HTR-8/SVneo (cell line): ENCODE measurements around the gene CCDC159.
"Not testable (repeated sequence)": the region's sequence is repeated elsewhere in the genome, so short reads cannot be mapped to it uniquely, and the experiment has no call there.

Experiments
- DNase-seq: peaks from one replicate; pipeline ENCODE4 v3.0.0; 2011; ENCODE audit warnings: low spot score, mixed read lengths; ENCODE audit not compliant: insufficient read length
- FAIRE-seq: peaks from 2 replicates; lab custom pipeline; 2011; peaks lifted over from hg19 to GRCh38; lab: Jason Lieb, UNC

CCDC159 gene, protein sequence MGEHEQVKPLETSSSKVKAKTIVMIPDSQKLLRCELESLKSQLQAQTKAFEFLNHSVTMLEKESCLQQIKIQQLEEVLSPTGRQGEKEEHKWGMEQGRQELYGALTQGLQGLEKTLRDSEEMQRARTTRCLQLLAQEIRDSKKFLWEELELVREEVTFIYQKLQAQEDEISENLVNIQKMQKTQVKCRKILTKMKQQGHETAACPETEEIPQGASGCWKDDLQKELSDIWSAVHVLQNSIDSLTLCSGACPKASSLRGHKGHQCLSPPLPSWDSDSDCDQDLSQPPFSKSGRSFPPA

DNA sequence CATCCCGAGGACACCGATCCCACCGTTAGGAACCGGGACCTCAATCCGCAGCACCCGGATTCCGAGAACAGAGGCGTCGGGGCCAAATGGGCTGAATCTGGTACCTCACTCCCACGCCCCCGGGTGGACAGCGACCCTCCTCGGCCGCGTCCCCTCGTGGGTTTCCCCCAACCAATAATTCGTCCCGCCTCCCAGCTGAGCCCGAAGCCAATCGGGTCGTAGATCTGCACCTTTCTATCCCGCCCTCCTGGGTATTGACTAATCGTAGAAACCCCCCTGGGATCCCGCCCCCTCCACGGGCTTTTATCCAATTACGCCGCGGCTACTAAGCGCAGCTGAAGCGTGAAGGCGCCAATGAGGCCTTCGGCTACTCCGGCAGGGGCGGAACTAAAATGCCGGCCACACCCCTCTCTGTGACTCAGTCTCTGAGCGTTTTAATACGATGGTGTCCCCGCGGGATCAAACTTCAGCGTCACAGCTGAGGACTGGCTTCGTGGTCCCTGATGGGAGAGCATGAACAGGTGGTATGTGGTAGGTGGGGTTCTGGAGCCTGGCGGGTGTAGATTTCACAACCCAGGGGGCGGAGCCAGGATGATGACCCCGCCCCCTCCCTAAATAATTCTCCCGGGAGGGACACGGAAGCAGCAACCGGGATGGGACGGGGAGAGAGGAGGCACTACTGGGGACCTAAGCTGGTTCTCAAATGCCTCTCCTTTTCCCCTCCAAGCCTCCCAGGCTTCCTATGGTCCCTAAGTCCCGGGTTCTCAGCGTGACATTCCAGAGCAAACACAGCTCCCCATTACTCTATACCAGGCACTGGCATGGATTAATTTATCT lies at the start of gene CCDC159, which contains the start of gene TMEM205:
CCDC159 (plus strand) TSS at position 416 of the 837 bp plus-strand sequence; CDS start at position 504, 88 bp downstream.
TMEM205 (minus strand) TSS at position 165 of the 837 bp plus-strand sequence. CDS start 649 bp downstream, outside the sequence.
- FAIRE-seq (peak; percentile 92), DNase-seq (peak; percentile 98)

DNA sequence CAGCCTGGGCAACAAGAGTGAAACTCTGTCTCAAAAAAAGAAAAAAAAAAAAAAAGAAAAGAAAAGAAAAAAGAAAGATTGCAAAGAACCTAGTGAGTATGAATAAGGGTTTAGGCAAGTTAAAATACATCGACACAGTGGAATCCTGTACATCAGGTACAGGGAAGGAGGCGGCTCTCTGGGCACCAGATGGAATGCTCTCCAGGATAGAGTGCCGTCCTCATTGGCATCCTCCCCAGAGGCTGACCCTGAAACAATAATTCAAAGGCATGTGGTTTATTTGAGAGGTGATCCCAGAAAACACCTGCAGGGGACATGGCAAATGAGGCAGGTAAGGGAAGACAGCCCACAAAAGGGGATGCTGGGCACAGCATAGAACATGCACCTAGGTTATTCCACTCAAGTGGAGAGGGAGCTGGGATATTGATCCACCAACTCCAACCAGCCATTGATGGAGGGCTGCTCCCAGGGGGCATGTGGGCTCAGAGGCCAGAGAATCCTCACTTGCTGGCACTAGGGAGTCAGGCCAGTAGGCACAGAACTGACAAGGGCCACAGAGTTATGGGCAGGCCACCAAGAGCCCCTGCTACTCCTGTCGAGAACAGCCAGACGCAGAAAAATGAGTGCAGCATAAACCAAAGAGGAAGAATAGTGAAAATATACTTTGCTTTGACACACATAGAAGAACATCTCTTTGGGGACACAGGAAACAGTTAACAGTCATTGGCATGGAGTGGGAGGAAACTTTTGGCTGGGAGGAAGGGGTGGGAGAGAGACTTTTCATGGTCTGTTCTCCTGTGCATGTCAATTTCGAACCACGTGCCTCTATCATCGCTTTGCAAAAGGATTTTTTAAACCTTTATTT lies 46.1 kb upstream of the CCDC159 start:
- FAIRE-seq (no peak), DNase-seq (no peak)

DNA sequence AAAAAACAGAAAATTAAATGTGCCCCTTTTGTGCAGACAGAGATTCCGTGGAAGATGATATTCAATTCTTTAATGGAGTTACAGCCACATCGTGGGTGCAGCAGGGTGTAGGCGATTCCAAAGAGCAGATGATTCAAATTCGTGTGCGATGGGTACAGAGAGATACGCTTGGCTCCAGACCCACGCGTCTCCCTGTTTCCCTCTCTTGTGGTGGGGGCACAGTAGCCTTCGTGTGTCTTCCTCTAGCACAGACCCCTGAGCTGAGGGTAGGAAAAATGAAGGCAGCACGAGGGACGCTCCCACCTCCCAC lies 45.6 kb upstream of the CCDC159 start:
- DNase-seq, result no peak
- no peak for FAIRE-seq

DNA sequence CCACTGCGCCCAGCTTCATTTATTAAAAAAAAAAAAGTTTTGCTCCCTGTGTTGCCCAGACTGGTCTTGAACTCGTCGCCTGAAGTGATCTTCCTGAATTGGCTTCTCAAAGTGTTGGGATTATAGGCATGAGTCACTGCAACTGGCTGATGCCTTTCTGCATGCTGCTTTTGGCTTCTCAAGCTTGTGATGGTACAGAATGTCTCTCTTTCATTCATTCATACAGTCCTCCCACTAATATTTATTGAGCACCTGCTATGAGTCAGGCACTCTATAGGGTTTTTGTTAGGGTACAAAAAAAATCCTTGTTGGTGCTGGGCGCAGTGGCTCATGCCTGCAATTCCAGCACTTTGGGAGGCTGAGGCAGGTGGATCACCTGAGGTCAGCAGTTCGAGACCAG lies 41.4 kb upstream of the CCDC159 start:
- DNase-seq (no peak), FAIRE-seq (no peak)

DNA sequence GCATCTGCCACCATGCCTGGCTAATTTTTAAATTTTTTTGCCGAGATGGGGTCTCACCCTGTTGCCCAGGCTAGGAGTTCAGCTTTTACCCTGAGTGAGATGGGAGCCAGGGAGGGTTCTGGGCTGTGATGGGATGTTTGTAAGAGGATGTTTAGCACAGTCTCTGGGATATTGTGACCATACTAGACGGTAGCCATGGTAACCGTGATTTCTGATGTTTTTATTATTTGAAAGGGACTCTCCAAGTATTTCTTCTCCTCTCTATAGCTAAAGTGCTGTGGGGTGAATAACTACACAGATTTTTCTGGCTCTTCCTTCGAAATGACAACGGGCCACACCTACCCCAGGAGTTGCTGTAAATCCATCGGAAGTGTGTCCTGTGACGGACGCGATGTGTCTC lies 40.0 kb upstream of the CCDC159 start:
- DNase-seq (no peak), FAIRE-seq (no peak)

DNA sequence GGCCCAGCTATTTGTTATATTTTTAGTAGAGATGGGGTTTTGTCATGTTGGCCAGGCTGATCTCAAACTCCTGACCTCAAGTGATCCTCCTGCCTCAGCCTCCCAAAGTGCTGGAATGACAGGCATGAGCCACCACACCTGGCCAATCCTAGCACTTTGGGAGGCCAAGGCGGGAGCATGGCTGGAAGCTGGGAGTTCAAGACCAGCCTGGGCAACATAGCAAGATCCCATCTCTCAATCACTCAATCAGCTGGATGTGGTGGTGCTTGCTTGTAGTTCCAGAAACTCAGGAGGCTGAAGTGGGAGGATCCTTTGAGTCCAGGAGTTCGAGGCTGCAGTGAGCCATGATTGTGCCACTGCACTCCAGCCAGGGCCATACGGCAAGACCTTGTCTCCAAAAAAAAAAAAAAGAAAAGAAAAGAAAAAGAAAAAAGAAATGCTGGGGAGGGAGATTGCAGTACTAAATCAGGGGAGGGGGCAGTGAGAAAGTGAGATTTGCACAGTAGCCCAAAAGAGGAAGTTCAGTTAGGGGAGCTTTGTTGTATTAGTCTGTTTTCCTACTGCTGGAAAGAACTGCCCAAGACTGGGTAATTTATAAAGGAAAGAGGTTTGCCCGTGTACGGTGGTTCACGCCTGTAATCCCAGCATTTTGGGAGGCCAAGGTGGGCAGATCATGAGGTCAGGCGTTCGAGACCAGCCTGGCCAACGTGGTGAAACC lies 25.9 kb upstream of the CCDC159 start:
- DNase-seq, FAIRE-seq: not testable (repeated sequence)

DNA sequence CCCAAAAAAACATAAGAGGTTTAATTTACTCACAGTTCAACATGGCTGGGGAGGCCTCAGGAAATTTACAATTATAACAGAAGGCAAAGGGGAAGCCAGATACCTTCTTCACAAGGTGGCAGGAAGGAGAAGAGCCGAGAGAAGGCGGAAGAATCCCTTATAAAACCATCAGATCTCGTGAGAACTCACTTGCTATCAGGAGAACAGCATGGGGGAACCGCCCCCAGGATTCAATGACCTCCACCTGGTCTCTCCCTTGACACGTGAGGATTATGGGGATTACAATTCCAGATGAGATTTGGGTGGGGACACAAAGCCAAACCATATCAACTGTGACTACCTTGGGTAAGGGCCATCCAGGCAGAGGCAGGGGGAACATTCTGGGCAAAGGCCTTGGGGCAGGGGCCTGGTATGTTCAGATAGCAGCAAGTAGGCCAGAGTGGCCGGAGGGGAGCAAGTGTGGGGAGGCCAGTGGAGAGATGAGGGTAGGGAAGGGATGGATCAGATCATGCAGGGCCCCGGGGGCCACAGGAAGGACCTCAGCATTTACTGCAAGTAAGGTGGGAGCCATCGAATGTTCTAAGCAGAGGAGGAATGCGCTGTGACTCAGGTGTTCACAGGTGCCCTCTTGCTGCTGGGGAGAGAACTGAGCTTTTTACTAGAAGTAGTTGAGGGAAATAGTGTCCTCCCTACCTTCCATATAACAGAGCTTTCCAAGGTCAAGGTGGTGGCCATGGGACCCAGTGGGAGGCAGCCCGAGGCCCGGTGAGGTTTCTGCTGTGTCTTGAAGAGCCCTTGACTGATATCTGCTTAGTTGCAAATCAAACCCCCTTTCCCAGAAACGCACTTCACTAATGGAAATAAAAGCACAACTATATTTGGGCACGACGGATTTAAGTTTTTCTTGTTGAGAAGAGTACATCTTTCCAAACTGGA lies 24.9 kb upstream of the CCDC159 start:
- no peak for FAIRE-seq
- DNase-seq, result no peak

DNA sequence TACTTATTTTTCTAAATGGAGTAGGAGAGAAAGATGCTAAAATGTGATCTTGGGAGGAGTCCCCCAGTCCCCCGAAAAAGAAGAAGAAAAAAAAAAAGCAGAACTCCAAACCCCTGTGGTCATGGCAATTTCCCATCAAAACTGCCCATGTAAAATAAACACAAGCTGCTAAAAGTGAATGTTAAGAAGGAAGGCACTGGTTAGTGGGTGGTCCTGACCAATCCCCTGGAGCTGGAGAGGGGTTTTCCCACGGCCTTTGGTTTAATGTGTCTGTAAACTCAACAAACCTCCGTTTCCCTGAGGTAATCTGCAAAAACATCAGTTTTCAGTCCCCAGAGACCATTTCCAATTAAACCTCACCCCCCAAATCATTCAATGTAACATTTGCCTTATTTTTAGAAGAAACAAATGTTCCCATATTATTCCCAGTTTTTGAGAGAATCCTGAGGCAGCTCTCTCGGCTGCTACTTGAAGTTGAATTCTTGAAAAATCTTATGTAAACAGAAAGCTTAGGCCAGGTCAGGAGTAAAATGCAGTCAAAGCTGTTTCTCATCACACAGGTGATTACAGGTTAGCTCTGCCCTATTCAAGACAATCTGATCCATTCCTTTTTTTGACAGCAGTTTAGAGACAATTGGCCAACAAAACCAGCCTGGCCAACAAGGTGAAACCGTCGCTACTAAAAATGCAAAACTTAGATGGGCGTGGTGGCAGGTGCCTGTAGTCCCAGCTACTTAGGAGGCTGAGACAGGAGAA lies 23.9 kb upstream of the CCDC159 start:
- DNase-seq, result no peak
- no peak for FAIRE-seq

DNA sequence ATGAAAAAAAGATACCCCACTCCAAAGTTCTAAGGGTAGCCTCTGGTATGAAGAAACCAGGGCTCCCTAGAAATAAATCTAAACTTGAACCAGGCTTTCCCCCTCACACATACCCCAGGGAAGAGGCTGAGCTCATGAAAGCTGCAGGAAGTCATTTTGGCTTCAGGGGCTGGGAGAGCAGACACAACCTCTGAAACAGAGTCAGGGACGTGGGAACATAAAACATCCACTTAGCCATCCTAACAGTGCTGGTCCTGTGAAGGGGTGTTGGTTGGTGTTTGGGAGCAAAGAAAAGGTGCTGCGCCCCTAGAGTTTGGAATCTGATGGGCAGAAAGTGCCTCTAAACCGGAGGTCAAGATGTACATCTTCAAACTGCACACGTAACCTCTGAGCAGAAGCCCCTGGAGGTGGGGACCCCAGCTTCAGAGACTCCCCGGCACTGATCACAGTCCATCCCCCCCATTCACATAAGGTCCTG lies 22.7 kb upstream of the CCDC159 start:
- FAIRE-seq, result peak; percentile 28

DNA sequence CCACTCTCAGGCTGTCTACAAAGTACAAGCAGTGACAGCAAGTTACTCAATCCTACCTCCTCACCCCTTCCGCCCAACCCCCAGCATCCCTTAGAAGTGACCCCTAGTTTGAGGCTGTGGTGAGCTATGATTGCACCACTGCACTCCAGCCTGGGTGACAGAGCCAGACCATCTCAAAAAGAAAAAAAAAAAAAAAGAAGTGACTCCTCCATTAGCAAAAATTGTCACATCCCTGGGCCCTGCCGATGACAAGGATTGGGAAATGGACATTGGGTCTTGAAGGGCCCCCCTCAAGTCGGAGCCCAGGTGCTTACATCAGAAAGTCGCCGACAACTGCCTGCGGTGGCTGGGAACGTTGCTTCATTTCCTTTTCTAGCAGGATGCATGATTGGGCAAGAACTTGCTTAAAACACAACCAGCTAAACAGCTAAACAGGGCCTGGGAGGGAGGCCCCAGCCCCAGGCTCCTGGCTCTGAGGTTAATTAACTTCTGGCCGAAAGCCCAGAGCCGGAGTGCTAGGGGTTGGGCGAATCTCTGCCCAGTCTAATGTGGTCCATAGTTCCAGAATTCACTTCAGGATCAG lies 22.1 kb upstream of the CCDC159 start:
- no peak for FAIRE-seq

More for the DNA sequence above, 22.7 kb upstream of the CCDC159 start:
- no peak for DNase-seq

DNA sequence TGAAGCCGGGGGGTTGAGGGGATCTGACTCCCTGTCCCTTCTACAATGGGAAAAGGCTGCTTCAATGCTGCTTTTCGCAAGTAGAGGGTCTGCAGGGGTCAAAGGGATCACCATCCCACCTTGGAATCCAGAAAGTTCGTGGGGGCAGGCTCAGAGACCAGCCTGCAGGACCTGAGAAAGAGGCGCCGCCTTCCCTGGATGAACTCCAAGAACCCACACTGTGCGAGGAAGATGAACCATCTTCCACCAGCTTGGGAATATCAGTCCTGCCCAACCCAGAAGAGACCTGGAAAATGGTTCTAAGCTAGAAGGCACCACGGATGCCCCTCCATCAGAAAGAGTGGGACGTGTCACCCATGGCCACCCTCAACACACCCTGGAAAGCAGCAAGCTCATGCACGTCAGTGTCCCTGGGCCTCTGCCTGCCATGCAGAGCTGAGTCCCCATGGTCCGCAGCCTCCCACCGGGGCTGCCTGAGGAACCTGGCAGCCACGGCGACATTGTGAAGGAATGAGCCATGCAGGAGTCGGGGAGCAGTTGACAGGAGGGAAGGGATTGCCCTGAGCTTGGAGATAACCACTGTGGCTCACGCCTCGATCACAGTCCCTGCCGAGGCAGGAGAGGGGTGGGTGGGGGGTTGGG lies 21.4 kb upstream of the CCDC159 start:
- FAIRE-seq (no peak), DNase-seq (no peak)

More for the DNA sequence above, 22.1 kb upstream of the CCDC159 start:
- DNase-seq, result peak; percentile 91

DNA sequence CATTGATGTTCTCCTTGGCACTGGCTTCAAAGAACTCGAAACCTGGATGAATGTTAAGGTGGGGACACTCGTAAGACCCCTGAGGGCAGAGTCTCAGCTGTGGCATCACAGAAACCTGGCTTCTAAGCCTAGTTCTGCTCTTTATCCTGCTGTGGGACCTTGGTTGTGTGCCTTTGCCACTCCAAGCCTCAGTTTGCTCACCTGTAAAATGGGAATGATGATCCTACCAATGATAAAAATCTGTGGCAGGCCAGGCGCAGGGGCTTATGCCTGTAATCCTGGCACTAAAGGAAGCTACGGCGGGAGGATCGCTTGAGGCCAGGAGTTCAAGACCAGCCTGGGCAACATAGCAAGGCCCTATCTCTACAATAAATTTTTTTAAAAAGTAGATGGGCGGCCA lies 20.8 kb upstream of the CCDC159 start:
- FAIRE-seq, result no peak
- no peak for DNase-seq

DNA sequence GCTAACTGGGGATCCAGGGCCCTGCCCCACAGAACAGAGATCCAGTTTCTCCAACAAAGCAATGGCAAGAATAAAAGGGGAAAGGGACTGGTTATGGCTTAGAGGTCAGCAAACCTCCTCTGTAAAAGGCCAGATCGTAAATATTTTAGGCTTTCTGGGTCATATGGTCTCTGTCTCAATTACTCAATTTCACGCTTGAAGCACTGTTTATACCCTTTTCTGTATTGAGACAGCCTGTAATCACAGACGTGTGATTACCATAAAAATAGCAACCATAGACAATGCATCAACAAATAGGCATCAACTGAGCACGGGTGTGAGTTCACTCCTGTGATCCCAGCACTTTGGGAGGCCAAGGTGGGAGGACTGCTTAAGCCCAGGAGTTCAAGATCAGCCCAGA lies 16.2 kb upstream of the CCDC159 start:
- FAIRE-seq (no peak), DNase-seq (no peak)

DNA sequence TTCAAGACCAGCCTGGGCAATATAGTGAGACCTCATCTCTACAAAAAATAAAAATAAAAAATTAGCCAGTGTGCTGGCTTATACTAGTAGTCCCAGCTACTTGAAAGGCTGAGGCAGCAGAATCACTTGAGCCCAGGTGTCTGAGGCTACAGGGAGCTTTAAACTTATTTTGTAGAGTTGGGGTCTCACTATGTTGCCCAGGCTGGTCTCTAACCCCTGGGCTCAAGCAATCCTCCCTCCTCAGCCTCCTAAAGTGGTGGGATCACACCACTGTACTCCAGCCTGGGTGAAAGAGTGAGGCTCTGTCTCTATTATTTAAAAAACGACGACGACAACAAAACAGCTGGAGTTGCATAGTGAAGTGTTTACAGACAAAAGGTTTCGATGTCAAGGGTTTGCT lies 14.8 kb upstream of the CCDC159 start:
- DNase-seq (no peak), FAIRE-seq (no peak)

DNA sequence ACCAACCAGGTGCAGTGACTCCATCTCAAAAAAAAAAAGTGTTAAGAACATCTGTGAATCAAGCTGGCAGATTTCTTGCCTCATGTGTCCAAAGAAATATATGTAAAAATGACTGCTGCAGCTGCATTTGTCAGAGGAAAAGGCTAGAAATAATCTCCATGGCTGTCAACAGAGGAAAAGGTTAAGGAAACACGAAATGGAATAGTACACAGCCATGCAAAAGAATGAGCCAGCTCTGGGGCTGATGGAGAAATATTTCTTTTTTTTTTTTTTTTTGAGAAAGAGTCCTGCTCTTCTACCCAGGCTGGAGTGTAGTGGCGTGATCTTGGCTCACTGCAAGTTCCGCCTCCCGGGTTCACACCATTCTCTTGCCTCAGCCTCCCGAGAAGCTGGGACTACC lies 13.5 kb upstream of the CCDC159 start:
- DNase-seq (no peak), FAIRE-seq (no peak)

DNA sequence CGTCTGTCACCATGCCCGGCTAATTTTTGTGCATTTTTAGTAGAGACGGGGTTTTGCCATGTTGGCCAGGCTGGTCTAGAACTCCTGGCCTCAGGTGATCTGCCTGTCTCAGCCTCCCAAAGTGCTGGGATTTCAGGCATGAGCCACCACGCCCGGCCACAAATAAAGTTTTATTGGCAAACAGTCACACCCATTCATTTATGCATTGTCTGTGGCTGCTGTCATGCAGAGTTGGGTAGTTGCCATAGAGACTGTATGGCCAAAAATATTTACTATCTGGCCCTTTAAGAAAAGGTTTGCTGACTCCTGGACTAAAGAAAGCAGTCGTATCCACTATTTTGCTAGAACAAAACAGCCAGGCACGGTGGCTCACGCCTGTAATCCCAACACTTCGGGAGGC lies 12.5 kb upstream of the CCDC159 start:
- DNase-seq, FAIRE-seq: not testable (repeated sequence)
